NCI-H1694 treated with DMSO at 0.1 percent for 48 hours (cell line): ENCODE measurements around the gene PGAP2.
"Not testable (repeated sequence)": the region's sequence is repeated elsewhere in the genome, so short reads cannot be mapped to it uniquely, and the experiment has no call there.

Experiments used
- DNase-seq: peaks from one replicate; lab custom pipeline; 2025; lab: John Stamatoyannopoulos, UW

PGAP2 gene

GRCh38 chr11:3803726-3804495 lies 4.4 kb upstream of the PGAP2 start:
- no peak for DNase-seq

DNA sequence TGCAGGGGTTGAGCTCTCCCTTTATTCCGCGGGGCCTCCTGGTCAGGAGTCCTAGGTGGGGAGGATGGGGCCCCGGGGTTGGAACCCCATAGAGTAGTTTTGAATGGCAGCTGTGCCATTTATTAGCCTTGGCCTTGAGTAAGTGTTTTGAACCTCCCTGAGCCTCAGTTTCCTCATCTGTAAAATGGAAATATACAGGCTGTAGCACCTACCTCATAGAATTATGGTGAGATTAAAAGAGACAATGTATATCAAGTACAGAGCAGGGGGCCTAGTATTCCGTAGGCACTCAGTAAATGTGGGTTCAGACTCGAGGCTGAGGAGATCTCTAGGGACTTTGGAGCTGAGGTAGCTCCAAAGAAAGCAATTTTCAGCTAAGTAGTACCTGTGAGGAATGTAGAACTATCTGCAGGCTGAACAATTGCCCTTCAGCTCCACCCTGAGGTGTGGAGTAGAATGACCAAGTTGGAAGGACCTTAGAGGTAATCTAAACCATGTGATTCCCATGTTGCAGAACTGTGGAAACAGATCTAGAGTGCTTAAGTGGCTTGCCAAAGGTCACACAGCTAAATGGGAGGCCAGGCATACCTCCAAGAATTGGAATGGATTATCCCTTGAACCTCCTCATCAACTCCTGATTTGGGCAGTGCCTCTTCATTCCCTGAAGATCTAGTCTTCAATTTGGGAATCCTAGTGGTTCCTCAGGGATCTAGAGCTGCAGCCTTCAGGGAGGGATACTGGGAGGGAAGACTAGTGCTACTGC lies 682 bp downstream of the PGAP2 start:
- peak; percentile 11 for DNase-seq

GRCh38 chr11:3809624-3809928 lies 1.2 kb downstream of the PGAP2 start:
- DNase-seq: no peak

- DNase-seq: no peak
Measured at GRCh38 chr11:3810446-3810845, 2.1 kb downstream of the PGAP2 start.

DNA sequence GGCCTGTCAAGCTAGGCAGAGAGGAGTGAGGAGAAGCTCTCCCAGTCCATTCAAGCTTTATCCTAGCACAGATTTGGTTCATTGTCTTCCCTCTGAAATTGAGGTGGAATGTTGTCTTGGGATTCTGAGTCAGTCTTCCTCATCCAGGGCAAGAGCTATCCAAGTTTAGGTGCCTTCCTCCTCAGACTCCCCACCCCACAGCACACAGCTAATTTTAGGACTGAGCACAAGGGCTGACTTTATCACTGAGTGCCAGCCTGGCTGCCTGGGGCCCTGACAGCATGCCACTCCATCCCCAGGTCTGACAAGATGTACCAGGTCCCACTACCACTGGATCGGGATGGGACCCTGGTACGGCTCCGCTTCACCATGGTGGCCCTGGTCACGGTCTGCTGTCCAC lies 2.6 kb downstream of the PGAP2 start:
- no peak for DNase-seq

DNA sequence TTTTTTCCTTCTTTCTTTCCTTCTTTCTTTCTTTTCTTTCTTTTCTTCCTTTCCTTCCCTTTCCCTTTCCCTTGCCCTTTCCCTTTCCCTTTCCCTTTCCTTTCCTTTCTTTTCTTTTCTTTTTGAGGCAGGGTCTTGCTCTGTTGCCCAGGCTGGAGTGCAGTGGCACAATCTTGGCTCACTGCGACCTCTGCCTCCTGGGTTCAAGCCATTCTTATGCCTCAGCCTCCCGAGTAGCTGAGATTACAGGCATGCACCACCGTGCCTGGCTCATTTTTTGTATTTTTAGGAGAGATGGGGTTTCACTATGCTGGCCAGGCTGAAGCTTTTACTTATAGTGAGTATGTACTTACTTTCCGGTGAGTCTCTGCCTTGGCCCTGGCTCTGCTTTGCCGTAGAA lies 6.5 kb downstream of the PGAP2 start:
- not testable (repeated sequence) for DNase-seq

- no peak for DNase-seq
Measured at GRCh38 chr11:3815845-3816244, 7.5 kb downstream of the PGAP2 start.

GRCh38 chr11:3816673-3817072 lies 8.3 kb downstream of the PGAP2 start:
- DNase-seq: no peak

- DNase-seq: no peak
Measured at GRCh38 chr11:3817181-3817800, 8.9 kb downstream of the PGAP2 start.

GRCh38 chr11:3820971-3821370 lies 12.6 kb downstream of the PGAP2 start:
- no peak for DNase-seq

- DNase-seq: no peak
Measured at GRCh38 chr11:3822312-3822711, 14.0 kb downstream of the PGAP2 start.

DNA sequence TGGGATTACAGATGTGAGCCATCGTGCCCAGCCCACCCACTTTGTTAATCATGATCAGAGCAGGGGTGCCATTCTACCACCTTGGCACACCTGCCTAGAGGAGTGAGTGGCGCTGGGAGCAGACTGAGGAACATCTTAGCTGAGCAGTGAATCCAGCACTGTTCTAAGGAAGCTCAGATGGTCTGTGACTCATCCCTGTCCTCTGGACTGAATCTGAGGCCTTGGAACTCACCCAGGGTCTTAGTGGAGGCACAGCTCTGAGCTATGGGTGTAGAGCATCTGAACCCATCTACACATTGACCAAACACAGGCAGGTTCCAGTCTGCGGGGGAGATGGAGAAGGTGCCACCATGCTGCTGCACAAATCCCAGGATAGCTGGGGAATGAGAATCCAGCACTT lies 14.9 kb downstream of the PGAP2 start:
- no peak for DNase-seq

- DNase-seq: no peak
Measured at GRCh38 chr11:3823762-3824506, 15.6 kb downstream of the PGAP2 start.

DNA sequence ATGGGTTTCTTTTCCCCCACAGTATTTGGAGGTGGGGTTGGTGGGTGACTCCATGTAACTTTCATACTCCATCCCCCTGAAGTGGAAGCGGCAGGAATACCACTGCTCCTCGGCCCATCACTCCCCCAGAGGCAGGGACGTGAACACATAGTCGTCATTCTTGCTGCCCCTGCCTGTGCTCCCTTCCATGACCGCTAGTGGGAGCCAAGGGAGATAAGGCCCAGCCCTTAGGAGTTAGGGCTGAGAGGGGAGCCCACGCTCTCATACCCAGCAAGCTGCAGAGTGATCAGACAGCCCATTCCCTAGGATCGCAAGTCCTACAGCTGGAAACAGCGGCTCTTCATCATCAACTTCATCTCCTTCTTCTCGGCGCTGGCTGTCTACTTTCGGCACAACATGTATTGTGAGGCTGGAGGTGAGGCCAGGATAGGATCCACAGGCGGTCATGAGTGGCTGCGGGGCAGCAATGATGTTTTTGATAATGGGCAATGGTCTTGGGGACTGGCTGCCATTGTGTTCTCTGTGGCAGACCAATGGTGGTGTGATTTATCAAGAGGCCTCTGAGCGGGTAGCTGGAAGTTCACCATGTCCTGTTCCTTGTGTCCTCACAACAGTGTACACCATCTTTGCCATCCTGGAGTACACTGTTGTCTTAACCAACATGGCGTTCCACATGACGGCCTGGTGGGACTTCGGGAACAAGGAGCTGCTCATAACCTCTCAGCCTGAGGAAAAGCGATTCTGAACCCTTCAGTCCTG lies 16.5 kb downstream of the PGAP2 start:
- no peak for DNase-seq

DNA sequence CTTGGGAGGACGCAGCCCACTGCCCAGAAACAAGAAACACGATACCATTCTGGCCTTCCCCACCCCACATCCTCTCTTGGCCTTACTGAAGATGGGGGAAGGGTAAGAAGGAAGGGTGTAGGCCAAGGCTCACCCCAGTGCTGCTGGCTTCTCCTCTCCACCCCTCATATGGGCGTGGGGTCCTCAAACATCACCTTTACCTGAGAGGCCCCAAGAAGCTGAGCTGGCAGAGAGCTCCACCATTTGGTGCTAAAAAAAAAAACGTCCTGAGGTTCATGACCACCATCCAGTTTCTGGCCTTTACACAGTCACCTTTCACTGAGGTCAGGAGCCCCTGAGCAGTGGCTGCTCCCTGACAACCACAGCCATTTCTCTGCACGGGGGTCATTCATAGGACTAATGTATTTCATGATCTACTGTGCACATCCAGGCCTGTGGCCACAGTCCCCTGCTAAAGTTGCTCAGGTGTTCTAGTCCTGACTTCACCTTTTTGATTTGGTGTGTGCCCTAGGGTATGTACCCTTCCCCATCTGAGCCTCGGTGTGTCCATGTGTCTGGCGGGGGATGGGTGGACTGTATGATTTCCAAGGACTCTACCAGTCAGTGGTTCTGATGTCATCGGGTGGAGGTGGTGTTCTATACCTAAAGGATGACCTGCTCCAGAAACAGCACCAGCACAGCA lies 17.3 kb downstream of the PGAP2 start:
- no peak for DNase-seq

DNA sequence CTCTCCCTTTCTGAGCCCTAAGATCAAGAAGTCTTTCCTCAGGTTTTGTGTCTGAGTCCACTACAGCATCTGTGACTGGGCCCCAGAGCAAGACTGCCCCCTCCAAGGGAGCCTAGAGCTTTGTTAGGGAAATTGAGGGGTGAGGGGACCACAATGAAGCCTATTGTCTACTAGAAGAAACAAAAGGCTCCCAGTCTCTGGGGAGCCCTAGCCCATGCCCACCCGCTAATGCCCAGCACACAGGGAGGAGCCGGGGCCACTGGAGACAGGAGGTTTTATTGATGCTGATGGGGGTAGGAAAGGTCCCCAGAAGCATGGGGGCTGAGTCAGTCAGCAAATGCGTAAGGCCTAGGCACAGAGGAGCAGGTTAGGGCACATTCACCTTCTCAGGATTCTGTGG lies 18.4 kb downstream of the PGAP2 start:
- DNase-seq: no peak

DNA sequence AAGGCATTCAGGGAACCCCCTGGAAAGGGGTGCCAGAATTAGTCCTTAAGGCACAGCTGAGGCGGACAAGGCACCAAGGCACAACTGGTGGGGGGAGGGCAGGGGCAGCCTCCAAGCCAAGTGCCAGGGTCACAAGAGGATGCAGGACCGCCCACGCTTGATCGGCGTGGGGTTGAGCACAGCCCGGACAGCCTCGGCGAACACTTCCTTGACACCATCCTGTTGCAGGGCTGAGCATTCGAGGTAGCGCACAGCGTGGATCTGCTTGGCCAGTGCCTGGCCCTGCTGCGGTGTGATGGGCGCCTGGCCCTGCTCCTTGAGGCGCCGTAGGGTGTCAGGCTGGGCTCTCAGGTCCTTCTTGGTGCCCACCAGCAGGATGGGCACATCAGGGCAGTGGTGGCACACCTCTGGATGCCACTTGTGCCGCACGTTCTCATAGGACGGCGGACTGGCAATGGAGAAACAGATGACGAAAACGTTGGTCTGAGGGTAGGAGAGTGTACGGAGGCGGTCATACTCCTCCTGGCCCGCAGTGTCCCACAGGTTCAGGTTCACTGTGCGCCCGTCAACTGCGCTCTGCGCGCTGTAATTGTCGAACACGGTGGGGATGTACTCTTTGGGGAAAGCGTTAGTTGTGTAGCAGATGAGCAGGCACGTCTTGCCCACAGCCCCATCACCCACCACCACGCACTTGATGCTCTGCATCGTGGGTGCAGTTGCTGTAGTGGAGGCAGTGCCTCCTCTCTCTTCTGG lies 19.2 kb downstream of the PGAP2 start:
- no peak for DNase-seq

GRCh38 chr11:3830088-3830487 lies 21.7 kb downstream of the PGAP2 start:
- DNase-seq: no peak

- no peak for DNase-seq
Measured at GRCh38 chr11:3830730-3831129, 22.4 kb downstream of the PGAP2 start.
